GM23248 (cell line): Measurements from ENCODE around the gene DHCR24. TPM values are rescaled to one million over a fixed set of nuclear protein-coding genes. Genes with fewer than 3 reads are reported as not detected.

Experiments used
- DNase-seq: peaks from one replicate; pipeline ENCODE4 v3.0.0-alpha.2; 2015
- H2AFZ ChIP-seq: fragments of 200-600 bp; sonication (generic); 2 replicates; pipeline ENCODE4 v1.6.1; 2016; ENCODE audit warnings: antibody characterized with exemption
- H3F3A ChIP-seq: fragments of 200-600 bp; sonication (generic); 2 replicates; pipeline ENCODE4 v1.6.1; 2016; ENCODE audit warnings: mild to moderate bottlenecking, antibody characterized with exemption, mixed run types; ENCODE audit not compliant: insufficient read depth
- H3K27ac ChIP-seq: fragments of 200-600 bp; sonication (generic); 2 replicates; pipeline ENCODE4 v1.5.1; 2016; ENCODE audit warnings: mild to moderate bottlenecking
- H3K27me3 ChIP-seq: fragments of 200-600 bp; sonication (generic); replicated peaks from 2 replicates; pipeline ENCODE4 v1.6.1; 2016; ENCODE audit warnings: mild to moderate bottlenecking; ENCODE audit not compliant: insufficient read depth
- H3K36me3 ChIP-seq: fragments of 200-600 bp; sonication (generic); 2 replicates; pipeline ENCODE4 v1.6.1; 2016; ENCODE audit warnings: low read depth, mild to moderate bottlenecking
- H3K4me1 ChIP-seq: fragments of 200-600 bp; sonication (generic); 2 replicates; pipeline ENCODE4 v1.6.1; 2016; ENCODE audit warnings: mild to moderate bottlenecking; ENCODE audit not compliant: insufficient read depth
- H3K4me2 ChIP-seq: fragments of 200-600 bp; sonication (generic); one replicate; pipeline ENCODE4 v1.6.1; 2016; ENCODE audit warnings: mild to moderate bottlenecking; ENCODE audit not compliant: unreplicated experiment
- H3K4me3 ChIP-seq: fragments of 200-600 bp; sonication (generic); 2 replicates; pipeline ENCODE4 v1.5.1; 2016; ENCODE audit warnings: mild to moderate bottlenecking
- H3K79me2 ChIP-seq: fragments of 200-600 bp; sonication (generic); 2 replicates; pipeline ENCODE4 v1.6.1; 2016; ENCODE audit warnings: mild to moderate bottlenecking; ENCODE audit not compliant: insufficient read depth
- H3K9ac ChIP-seq: fragments of 200-600 bp; sonication (generic); 2 replicates; pipeline ENCODE4 v1.6.1; 2016; ENCODE audit warnings: mild to moderate bottlenecking
- H3K9me2 ChIP-seq: fragments of 200-600 bp; sonication (generic); 2 replicates; pipeline ENCODE4 v1.6.1; 2016; ENCODE audit warnings: mixed run types, mild to moderate bottlenecking, moderate library complexity; ENCODE audit not compliant: insufficient read depth
- H3K9me3 ChIP-seq: fragments of 200-600 bp; sonication (generic); one replicate; pipeline ENCODE4 v1.6.1; 2017; ENCODE audit warnings: low read depth
- H4K20me1 ChIP-seq: fragments of 200-600 bp; sonication (generic); 2 replicates; pipeline ENCODE4 v1.6.0; 2016; ENCODE audit not compliant: insufficient read depth
- EZH2 ChIP-seq: fragments of 200-600 bp; sonication (generic); IDR thresholded peaks from 2 replicates; pipeline ENCODE4 v1.6.1; 2018; ENCODE audit warnings: antibody characterized with exemption, mild to moderate bottlenecking; ENCODE audit not compliant: insufficient read depth, poor library complexity, severe bottlenecking
- EZH2phosphoT487 ChIP-seq: fragments of 200-600 bp; sonication (generic); IDR thresholded peaks from 2 replicates; pipeline ENCODE4 v1.6.1; 2018; ENCODE audit warnings: antibody characterized with exemption, moderate library complexity, mild to moderate bottlenecking, low read depth; ENCODE audit not compliant: insufficient read depth
- WGBS, 2 experiments: methylation state at CpG; one replicate each; pipeline ENCODE4 v1.1.6; 2015 to 2017; ENCODE audit warnings: low lambda C conversion rate in 2 of 2, low coverage in 1 of 2; ENCODE audit errors: missing lambda C conversion rate in 2 of 2; 5-methylcytosine and 5-hydroxymethylcytosine counted together
- in situ Hi-C: fragments of 300-500 bp; cut with MboI; formaldehyde crosslinking; loops from 2 replicates; pipeline ENCODE4 v1.15.0; 2020
- polyA plus RNA-seq: library from polyadenylated mRNA; unstranded; fragments of >200 nt; fragmentation: Nextera tagmentation; extraction: Ambion mirVana; gene quantifications from 2 replicates; pipeline ENCODE4 v1.2.1, GENCODE V29; 2016
- total RNA-seq: library from RNA; depleted of rRNA; stranded (reverse); fragments of >200 nt; shearing (Covaris generic); gene quantifications from 2 replicates; pipeline ENCODE4 v1.2.3, GENCODE V29; 2014

The DHCR24 gene
- total and polyA plus RNA-seq, 2 experiments from 2014 or later: 42.5 to 63.4 TPM

DNA sequence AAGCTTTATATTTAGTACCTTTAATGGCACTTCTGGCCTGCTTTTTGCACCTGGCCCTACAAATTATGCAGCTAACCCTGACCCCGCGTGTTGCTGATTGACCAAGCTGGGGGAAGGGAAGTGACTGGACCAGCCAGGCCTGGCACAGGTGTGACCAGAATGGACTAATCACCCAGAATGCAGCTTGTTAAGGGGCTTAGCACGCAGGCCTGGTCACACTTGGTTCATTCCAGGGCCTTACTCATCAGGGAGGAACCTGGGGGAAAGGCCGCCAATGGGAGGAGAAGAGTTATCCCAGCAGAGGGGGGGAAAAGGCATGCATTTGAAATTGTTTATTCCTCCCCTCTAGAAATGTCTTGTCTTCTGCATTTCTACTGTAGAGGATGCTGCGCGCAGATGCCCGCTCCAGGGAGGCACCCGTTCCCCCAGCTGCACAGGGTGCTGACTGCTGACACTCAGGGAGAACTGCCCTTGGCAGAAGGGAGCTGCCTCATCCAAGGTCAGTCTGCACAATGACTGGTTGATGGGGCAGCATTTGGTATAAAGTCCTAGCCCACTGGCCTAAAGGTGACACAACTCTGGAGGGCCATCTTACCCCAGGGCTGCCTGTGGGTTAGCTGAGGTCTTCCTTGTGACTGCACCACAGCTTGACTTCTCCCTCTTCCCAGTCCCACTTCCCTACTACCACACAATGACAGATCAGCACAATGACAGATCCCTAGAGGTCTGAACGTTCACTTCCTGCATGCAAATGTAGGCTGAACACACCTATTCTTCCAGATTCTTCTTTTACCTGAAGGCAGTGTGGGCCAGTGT, 29.0 kb downstream of the DHCR24 start:
- Histone ChIP-seq H3F3A (peaks cover 15% of the 10 kb centered on the region; the same call in 1 of the 2 replicates), H3K9me3 (no peaks in the 10 kb centered on the region), H4K20me1 (no peaks in the 10 kb centered on the region), H3K9me2 (no peaks in the 10 kb centered on the region), H3K36me3 (no peaks in the 10 kb centered on the region), H3K4me1 (peaks cover 26% of the 10 kb centered on the region), H3K27ac (peak overlapping the region; percentile 55), H3K9ac (no peak overlapping the region), H3K4me2 (no peak overlapping the region), H3K4me3 (no peak overlapping the region), H3K27me3 (no peaks in the 10 kb centered on the region), H2AFZ (no peak overlapping the region), H3K79me2 (no peaks in the 10 kb centered on the region)
- TF ChIP-seq EZH2: no peak
- no peak for TF ChIP-seq EZH2phosphoT487
- in situ Hi-C loops: no loop called here
- WGBS, 2 experiments: 64 to 67% methylated on average over 9 of the region's 9 CpGs
- peak; percentile 88 for DNase-seq

DNA sequence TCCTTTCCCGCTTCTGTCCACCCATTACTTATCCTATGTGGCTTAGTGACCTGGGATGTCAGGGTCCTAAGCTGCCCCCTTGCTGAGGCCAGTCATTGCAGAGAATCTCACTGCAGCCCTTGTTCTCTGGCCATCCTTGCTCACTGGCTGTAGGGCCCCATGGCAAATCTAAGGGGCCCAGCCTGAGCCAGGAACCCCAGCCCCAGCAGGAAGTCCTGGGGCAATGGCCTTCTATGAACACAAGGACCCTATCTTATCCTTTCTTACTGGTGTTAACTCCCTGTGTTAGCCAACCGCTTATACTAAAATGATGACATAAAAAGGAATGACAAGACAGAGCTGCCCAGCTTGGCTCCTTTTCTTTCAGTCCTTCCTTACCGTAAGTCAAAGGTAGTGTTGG, 29.9 kb downstream of the DHCR24 start:
- no peaks in the 10 kb centered on the region for H3K9me2 ChIP-seq
- H3K27me3 ChIP-seq: no peaks in the 10 kb centered on the region
- no peak overlapping the region for H3K4me3 ChIP-seq
- WGBS, 2 experiments: 78 to 82% methylated on average over 3 of the region's 3 CpGs
- H3K4me1 ChIP-seq: peaks cover 26% of the 10 kb centered on the region
- H3K27ac ChIP-seq: peak overlapping the region; percentile 55
- H3K9ac ChIP-seq: no peak overlapping the region
- H3K9me3 ChIP-seq: no peaks in the 10 kb centered on the region
- TF ChIP-seq EZH2phosphoT487: no peak
- TF ChIP-seq EZH2: no peak
- peak overlapping the region; percentile 23 for H3K4me2 ChIP-seq
- peak; percentile 24 for DNase-seq
- in situ Hi-C loops: no loop called here
- H3K79me2 ChIP-seq: no peaks in the 10 kb centered on the region
- no peaks in the 10 kb centered on the region for H3K36me3 ChIP-seq
- peaks cover 18% of the 10 kb centered on the region; the same call in 1 of the 2 replicates for H3F3A ChIP-seq
- H4K20me1 ChIP-seq: no peaks in the 10 kb centered on the region
- H2AFZ ChIP-seq: no peak overlapping the region

DNA sequence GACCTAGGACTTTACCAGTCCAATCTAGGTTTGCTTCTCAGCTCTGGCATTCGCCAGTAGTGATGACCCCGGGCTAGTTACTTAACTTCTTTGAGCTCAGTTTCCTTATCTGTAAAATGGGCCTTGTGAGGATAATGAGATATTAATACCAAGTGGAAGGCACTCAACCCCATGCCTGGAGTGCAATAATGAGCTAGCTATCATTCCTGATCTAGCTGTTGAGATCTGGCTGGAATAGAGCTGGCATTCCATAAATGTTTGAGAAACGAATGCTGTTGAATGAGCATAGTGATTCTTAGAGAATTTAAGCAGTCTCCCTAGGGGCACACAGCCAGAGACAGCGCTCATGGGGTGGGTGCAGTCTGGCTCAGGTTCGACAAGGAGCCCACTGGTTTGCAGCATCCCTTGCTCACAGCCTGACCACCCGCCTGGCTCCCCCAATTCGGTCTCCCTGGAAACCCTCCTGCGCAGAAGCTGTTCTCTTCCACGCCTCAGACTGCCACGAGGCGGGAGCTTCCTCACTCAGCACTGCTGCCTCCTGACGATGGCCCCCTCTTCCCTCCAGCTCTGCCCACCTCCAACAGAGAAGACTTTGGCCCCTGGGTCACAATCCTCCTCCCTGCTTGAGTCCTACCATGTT, 32.5 kb downstream of the DHCR24 start:
- Histone ChIP-seq H4K20me1 (no peaks in the 10 kb centered on the region), H3K27me3 (no peaks in the 10 kb centered on the region), H3K36me3 (no peaks in the 10 kb centered on the region; the same call in none of the 2 replicates), H3K4me1 (peaks cover 48% of the 10 kb centered on the region), H3F3A (peaks cover 42% of the 10 kb centered on the region), H3K9me2 (no peaks in the 10 kb centered on the region), H3K4me3 (no peak overlapping the region), H3K9me3 (no peaks in the 10 kb centered on the region), H3K79me2 (no peaks in the 10 kb centered on the region), H3K4me2 (no peak overlapping the region), H3K9ac (no peak overlapping the region), H3K27ac (no peak overlapping the region), H2AFZ (no peak overlapping the region)
- TF ChIP-seq EZH2 (no peak), EZH2phosphoT487 (no peak)
- in situ Hi-C loops: no loop called here
- 88 to 92% methylated on average over 12 of the region's 12 CpGs for WGBS, 2 experiments
- DNase-seq: peak; percentile 25

DNA sequence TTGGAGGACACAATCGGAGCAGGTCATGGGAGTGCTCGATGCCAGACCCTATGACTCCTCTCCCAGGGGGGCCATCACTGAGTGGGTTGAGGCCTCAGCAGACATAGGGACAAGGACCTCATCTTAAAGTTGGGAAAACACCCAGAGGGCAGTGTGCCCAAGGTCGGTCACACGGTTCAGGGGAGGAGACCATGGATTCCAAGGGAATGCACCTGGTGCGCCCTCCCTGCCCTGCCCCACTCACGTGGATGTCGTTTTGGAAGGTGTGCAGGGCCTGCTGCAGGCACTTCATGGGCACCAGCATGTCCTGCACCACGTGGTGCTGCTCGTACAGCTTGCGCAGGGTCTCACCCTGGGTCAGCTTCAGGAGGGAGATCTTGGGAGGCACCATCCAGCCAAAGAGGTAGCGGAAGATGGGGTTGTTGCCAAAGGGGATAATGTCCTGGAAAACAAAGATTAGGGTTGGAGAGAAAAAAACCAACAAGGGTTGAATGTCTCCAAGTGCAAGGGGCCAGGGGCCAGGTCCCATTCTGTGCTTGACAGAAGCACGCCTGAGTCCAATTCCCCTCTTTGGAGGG, 33.1 kb downstream of the DHCR24 start:
- no peak overlapping the region for H2AFZ ChIP-seq
- 95% methylated on average over 12 of the region's 12 CpGs for whole genome bisulfite sequencing, 2 experiments

More for the DNA sequence above, 33.1 kb downstream of the DHCR24 start:
- no peak for DNase-seq
- no peak overlapping the region for H3K4me3 ChIP-seq
- H3F3A ChIP-seq: peaks cover 44% of the 10 kb centered on the region
- H4K20me1 ChIP-seq: no peaks in the 10 kb centered on the region
- H3K9me3 ChIP-seq: no peaks in the 10 kb centered on the region
- no peaks in the 10 kb centered on the region; the same call in none of the 2 replicates for H3K36me3 ChIP-seq
- H3K27ac ChIP-seq: no peak overlapping the region
- no peak overlapping the region for H3K4me2 ChIP-seq
- no peaks in the 10 kb centered on the region for H3K27me3 ChIP-seq
- in situ Hi-C loops: no loop called here
- H3K79me2 ChIP-seq: no peaks in the 10 kb centered on the region
- TF ChIP-seq EZH2phosphoT487 (no peak), EZH2 (no peak)
- H3K9me2 ChIP-seq: no peaks in the 10 kb centered on the region
- no peak overlapping the region for H3K9ac ChIP-seq
- H3K4me1 ChIP-seq: peaks cover 49% of the 10 kb centered on the region
